ENCODE results near the gene P3H1. TPM values are rescaled to one million over a fixed set of nuclear protein-coding genes. Genes with fewer than 3 reads are reported as not detected.

P3H1 gene
- total RNA-seq, 1 donor from 2014 or later: 178 TPM

DNA sequence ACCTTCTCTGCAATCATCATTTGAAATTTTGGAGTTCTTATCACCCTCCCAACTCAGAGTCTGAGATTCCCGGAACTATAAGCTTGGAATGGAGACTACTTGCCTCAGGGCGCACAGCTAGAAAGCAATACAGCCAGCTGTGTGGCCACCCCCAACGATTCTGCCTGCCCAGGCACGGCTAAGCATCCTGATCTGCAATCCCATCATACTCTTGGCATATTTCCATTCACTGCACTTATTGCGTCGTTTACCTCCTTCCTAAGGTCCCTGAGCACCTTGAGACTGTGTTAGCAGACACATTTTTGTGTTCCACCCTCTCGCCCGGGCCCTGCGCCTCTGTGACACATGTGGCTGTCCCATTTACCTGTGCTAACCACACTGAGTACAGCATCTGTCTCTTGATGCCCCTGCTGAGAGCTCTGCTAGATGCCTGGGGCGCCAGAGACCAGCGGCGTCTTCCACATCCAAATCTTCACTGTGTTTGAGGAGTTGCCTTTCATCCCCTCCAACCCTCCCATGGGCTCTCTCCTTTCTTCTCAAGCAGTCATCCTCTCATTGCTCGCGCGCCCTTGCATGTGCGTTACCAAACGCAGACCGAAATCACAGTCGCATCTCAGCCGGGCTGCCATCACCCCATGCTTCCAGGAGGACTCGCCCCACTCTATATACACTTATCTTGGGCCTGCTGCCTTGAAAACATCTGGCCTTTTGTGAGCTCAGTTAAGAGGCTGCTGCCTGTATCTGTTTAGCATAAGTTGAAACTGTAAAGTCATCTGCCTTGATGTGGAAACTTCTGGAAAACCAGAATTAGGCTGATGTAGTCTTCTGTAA, 23.3 kb downstream of the P3H1 start:
- Mint-ChIP-seq H3K27ac (ENCODE audit: unreplicated experiment) (no peak overlapping the region), H3K36me3 (ENCODE audit: low read depth, unreplicated experiment) (peaks cover 23% of the 10 kb centered on the region), H3K4me1 (ENCODE audit: unreplicated experiment) (no peaks in the 10 kb centered on the region), H3K4me3 (ENCODE audit: unreplicated experiment) (no peak overlapping the region), H3K27me3 (ENCODE audit: unreplicated experiment) (peaks cover 4% of the 10 kb centered on the region), H3K9me3 (ENCODE audit: unreplicated experiment) (no peaks in the 10 kb centered on the region)
- TF ChIP-seq, protein P1, sequence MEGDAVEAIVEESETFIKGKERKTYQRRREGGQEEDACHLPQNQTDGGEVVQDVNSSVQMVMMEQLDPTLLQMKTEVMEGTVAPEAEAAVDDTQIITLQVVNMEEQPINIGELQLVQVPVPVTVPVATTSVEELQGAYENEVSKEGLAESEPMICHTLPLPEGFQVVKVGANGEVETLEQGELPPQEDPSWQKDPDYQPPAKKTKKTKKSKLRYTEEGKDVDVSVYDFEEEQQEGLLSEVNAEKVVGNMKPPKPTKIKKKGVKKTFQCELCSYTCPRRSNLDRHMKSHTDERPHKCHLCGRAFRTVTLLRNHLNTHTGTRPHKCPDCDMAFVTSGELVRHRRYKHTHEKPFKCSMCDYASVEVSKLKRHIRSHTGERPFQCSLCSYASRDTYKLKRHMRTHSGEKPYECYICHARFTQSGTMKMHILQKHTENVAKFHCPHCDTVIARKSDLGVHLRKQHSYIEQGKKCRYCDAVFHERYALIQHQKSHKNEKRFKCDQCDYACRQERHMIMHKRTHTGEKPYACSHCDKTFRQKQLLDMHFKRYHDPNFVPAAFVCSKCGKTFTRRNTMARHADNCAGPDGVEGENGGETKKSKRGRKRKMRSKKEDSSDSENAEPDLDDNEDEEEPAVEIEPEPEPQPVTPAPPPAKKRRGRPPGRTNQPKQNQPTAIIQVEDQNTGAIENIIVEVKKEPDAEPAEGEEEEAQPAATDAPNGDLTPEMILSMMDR (IDR thresholded peaks at IDR 0.05; ENCODE audit: unreplicated experiment): no peak
- DNase-seq (ENCODE audit: low spot score): no peak

- Mint-ChIP-seq H3K9me3 (ENCODE audit: unreplicated experiment) (no peaks in the 10 kb centered on the region), H3K4me3 (ENCODE audit: unreplicated experiment) (no peak overlapping the region), H3K4me1 (ENCODE audit: unreplicated experiment) (no peaks in the 10 kb centered on the region), H3K27ac (ENCODE audit: unreplicated experiment) (no peak overlapping the region), H3K36me3 (ENCODE audit: low read depth, unreplicated experiment) (peaks cover 17% of the 10 kb centered on the region), H3K27me3 (ENCODE audit: unreplicated experiment) (peaks cover 3% of the 10 kb centered on the region)
- DNase-seq (ENCODE audit: low spot score): no peak
- TF ChIP-seq, protein P1 (IDR thresholded peaks at IDR 0.05; ENCODE audit: unreplicated experiment): no peak
Measured at GRCh38 chr1:42742617-42743316, 24.1 kb downstream of the P3H1 start.

- H3K36me3 Mint-ChIP-seq (ENCODE audit: low read depth, unreplicated experiment): peaks cover 17% of the 10 kb centered on the region
- H3K9me3 Mint-ChIP-seq (ENCODE audit: unreplicated experiment): no peaks in the 10 kb centered on the region
- H3K27me3 Mint-ChIP-seq (ENCODE audit: unreplicated experiment): peaks cover 2% of the 10 kb centered on the region
- H3K27ac Mint-ChIP-seq (ENCODE audit: unreplicated experiment): no peak overlapping the region
- H3K4me1 Mint-ChIP-seq (ENCODE audit: unreplicated experiment): peaks cover 3% of the 10 kb centered on the region
- DNase-seq (ENCODE audit: low spot score): no peak
- TF ChIP-seq, protein P1 (IDR thresholded peaks at IDR 0.05; ENCODE audit: unreplicated experiment): no peak
- H3K4me3 Mint-ChIP-seq (ENCODE audit: unreplicated experiment): no peak overlapping the region
Measured at GRCh38 chr1:42742141-42742540, 24.7 kb downstream of the P3H1 start.

GRCh38 chr1:42741706-42742105, 25.1 kb downstream of the P3H1 start:
- Mint-ChIP-seq H3K9me3 (ENCODE audit: unreplicated experiment) (no peaks in the 10 kb centered on the region), H3K4me1 (ENCODE audit: unreplicated experiment) (peaks cover 4% of the 10 kb centered on the region), H3K36me3 (ENCODE audit: low read depth, unreplicated experiment) (peaks cover 17% of the 10 kb centered on the region), H3K4me3 (ENCODE audit: unreplicated experiment) (no peak overlapping the region), H3K27me3 (ENCODE audit: unreplicated experiment) (peaks cover 2% of the 10 kb centered on the region), H3K27ac (ENCODE audit: unreplicated experiment) (no peak overlapping the region)
- TF ChIP-seq, protein P1 (IDR thresholded peaks at IDR 0.05; ENCODE audit: unreplicated experiment): no peak
- no peak for DNase-seq (ENCODE audit: low spot score)

Data from endothelial cell (in vitro differentiated cells).